Keratinocyte (primary cell): ENCODE data around the gene NAPB. TPM values are rescaled to one million over a fixed set of nuclear protein-coding genes. Genes with fewer than 3 reads are reported as not detected.

Source experiments
- DNase-seq: peaks from one replicate; pipeline ENCODE4 v3.0.0-alpha.2; 2011; ENCODE audit warnings: low read depth, missing footprints, low spot score
- FAIRE-seq: peaks from 2 replicates; lab custom pipeline; 2011; peaks lifted over from hg19 to GRCh38; lab: Jason Lieb, UNC
- H2AFZ ChIP-seq: 2 replicates; pipeline ENCODE4 v1.6.0; 2012; ENCODE audit warnings: low read length, control low read depth, inconsistent platforms; ENCODE audit not compliant: control insufficient read depth
- H3K27ac ChIP-seq: 2 replicates; pipeline ENCODE4 v1.5.1; 2011; ENCODE audit warnings: low read length; ENCODE audit not compliant: control insufficient read depth, insufficient read depth
- H3K27me3 ChIP-seq: 3 replicates; pipeline ENCODE4 v1.6.0; 2011; ENCODE audit warnings: low read length; ENCODE audit not compliant: control insufficient read depth, insufficient read depth; ENCODE audit errors: extremely low read depth
- H3K36me3 ChIP-seq, 2 experiments: 2 replicates in 1 of 2; 3 replicates in 1 of 2; pipeline ENCODE4 v1.5.1; 2011; ENCODE audit warnings: low read length in 2 of 2, mild to moderate bottlenecking in 1 of 2; ENCODE audit not compliant: control insufficient read depth in 2 of 2, insufficient read depth in 2 of 2; ENCODE audit errors: extremely low read depth in 1 of 2
- H3K4me1 ChIP-seq: 3 replicates; pipeline ENCODE4 v1.5.1; 2011; ENCODE audit warnings: low read length; ENCODE audit not compliant: control insufficient read depth, insufficient read depth; ENCODE audit errors: extremely low read depth
- H3K4me2 ChIP-seq: 3 replicates; pipeline ENCODE4 v1.6.0; 2011; ENCODE audit warnings: low read depth, low read length; ENCODE audit not compliant: control insufficient read depth, insufficient read depth; ENCODE audit errors: extremely low read depth
- H3K4me3 ChIP-seq, 3 experiments: fragments of 200-600 bp in 1 of 3; sonication (generic) in 1 of 3; 2 replicates in 2 of 3; 3 replicates in 1 of 3; pipeline ENCODE4 v1.5.1; 2011 to 2016; ENCODE audit warnings: low read length in 3 of 3, mild to moderate bottlenecking in 3 of 3, control low read depth in 2 of 3, inconsistent platforms in 1 of 3, low read depth in 1 of 3, mixed read lengths in 1 of 3, mixed run types in 1 of 3, moderate library complexity in 1 of 3; ENCODE audit not compliant: control insufficient read depth in 2 of 3, insufficient read depth in 2 of 3; ENCODE audit errors: extremely low read depth in 1 of 3
- H3K79me2 ChIP-seq: 2 replicates; pipeline ENCODE4 v1.6.0; 2012; ENCODE audit warnings: low read length; ENCODE audit not compliant: control insufficient read depth, insufficient read depth
- H3K9ac ChIP-seq: 3 replicates; pipeline ENCODE4 v1.6.0; 2011; ENCODE audit warnings: low read length; ENCODE audit not compliant: control insufficient read depth, insufficient read depth; ENCODE audit errors: extremely low read depth
- H3K9me1 ChIP-seq: 3 replicates; pipeline ENCODE4 v1.6.0; 2011; ENCODE audit warnings: low read length; ENCODE audit not compliant: control insufficient read depth, insufficient read depth; ENCODE audit errors: extremely low read depth
- H3K9me3 ChIP-seq: 2 replicates; pipeline ENCODE4 v1.5.1; 2012; ENCODE audit warnings: low read depth, low read length; ENCODE audit not compliant: control insufficient read depth
- H4K20me1 ChIP-seq: 3 replicates; pipeline ENCODE4 v1.6.0; 2011; ENCODE audit warnings: low read length; ENCODE audit not compliant: control insufficient read depth, insufficient read depth; ENCODE audit errors: extremely low read depth
- CTCF ChIP-seq, 3 experiments: IDR thresholded peaks in 1 of 3; conservative IDR thresholded peaks in 1 of 3; optimal IDR thresholded peaks in 1 of 3; 2 replicates in 2 of 3; 3 replicates in 1 of 3; pipeline versions ENCODE3 to v1.5.1; 2011; ENCODE audit warnings: low read length in 3 of 3, mild to moderate bottlenecking in 3 of 3, moderate library complexity in 2 of 3, control low read depth in 1 of 3, inconsistent platforms in 1 of 3; ENCODE audit not compliant: insufficient read depth in 2 of 3; ENCODE audit errors: extremely low read depth in 1 of 3
- EZH2 ChIP-seq: IDR thresholded peaks from one replicate; pipeline ENCODE4 v1.6.1; 2012; ENCODE audit warnings: inconsistent platforms, mild to moderate bottlenecking, low read length, moderate library complexity
- dilution Hi-C: fragments of 300-500 bp; cut with MboI; formaldehyde crosslinking; loops from one replicate; pipeline ENCODE4 v1.7.0; 2020; ENCODE audit warnings: low sequenced_read_pairs; ENCODE audit not compliant: extremely low pct_ligation_motif_present
- polyA plus RNA-seq, 5 experiments: library from polyadenylated mRNA; depleted of rRNA in 3 of 5; stranded (reverse) in 3 of 5; stranded (forward) in 1 of 5; unstranded in 1 of 5; fragments of >200 nt; gene quantifications; 1 replicate in 1 of 5; 2 replicates in 3 of 5; 3 replicates in 1 of 5; pipeline versions ENCODE4 v1.2.1 to v1.2.3, GENCODE V29; 2011 to 2012; ENCODE audit warnings: missing spikeins in 2 of 5, low read depth in 1 of 5, low replicate concordance in 1 of 5

NAPB gene
- polyA plus RNA-seq, 1 donor (not counting 4 experiments of a cell fraction or from before 2014, with no cell fraction given): 11.6 TPM

- Histone ChIP-seq H3K4me1 (no peaks in the 10 kb centered on the region), H3K9me1 (no peaks in the 10 kb centered on the region), H3K27me3 (no peaks in the 10 kb centered on the region), H3K9ac (no peak overlapping the region), H3K79me2 (peaks cover 9% of the 10 kb centered on the region), H3K27ac (no peak overlapping the region), H2AFZ (no peak overlapping the region), H3K36me3 (peaks cover 13 to 16% of the 10 kb centered on the region in 2 experiments), H3K4me2 (no peak overlapping the region), H3K4me3 (no peak overlapping the region), H3K9me3 (no peaks in the 10 kb centered on the region), H4K20me1 (no peaks in the 10 kb centered on the region)
- dilution Hi-C loops: no loop called here
- TF ChIP-seq EZH2 (no peak), CTCF (optimal IDR thresholded peaks at IDR 0.05 in 1 of 3, IDR thresholded peaks at IDR 0.05 in 1 of 3, conservative IDR thresholded peaks at IDR 0.05 in 1 of 3; ENCODE audit: extremely low read depth in 1 of 3, insufficient read depth in 2 of 3, low read length in 3 of 3) (no peak)
- DNase-seq: no peak
- no peak for FAIRE-seq
Observed at GRCh38 chr20:23391707-23392310, 29.5 kb downstream of the NAPB start.

GRCh38 chr20:23390091-23390774 lies 31.1 kb downstream of the NAPB start:
- no peak overlapping the region for H3K4me3 ChIP-seq
- no peak overlapping the region for H2AFZ ChIP-seq
- peaks cover 13 to 18% of the 10 kb centered on the region in 2 experiments for H3K36me3 ChIP-seq
- no peak for TF ChIP-seq EZH2
- no peak for TF ChIP-seq CTCF (optimal IDR thresholded peaks at IDR 0.05 in 1 of 3, IDR thresholded peaks at IDR 0.05 in 1 of 3, conservative IDR thresholded peaks at IDR 0.05 in 1 of 3; ENCODE audit: extremely low read depth in 1 of 3, insufficient read depth in 2 of 3, low read length in 3 of 3)
- no peak for DNase-seq
- H3K27ac ChIP-seq: no peak overlapping the region
- H3K9ac ChIP-seq: no peak overlapping the region
- H3K9me1 ChIP-seq: no peaks in the 10 kb centered on the region
- FAIRE-seq: no peak
- H3K27me3 ChIP-seq: no peaks in the 10 kb centered on the region
- H3K9me3 ChIP-seq: no peaks in the 10 kb centered on the region
- H3K79me2 ChIP-seq: peaks cover 14% of the 10 kb centered on the region
- no peaks in the 10 kb centered on the region for H4K20me1 ChIP-seq
- H3K4me1 ChIP-seq: no peaks in the 10 kb centered on the region
- no peak overlapping the region for H3K4me2 ChIP-seq
- dilution Hi-C loops: no loop called here
